GM18526 (cell line): ENCODE results near the gene EMILIN1.

ENCODE experiments used
- POLR2A ChIP-seq: IDR thresholded peaks from 3 replicates; pipeline ENCODE4 v1.6.1; 2011; ENCODE audit not compliant: insufficient read length; ENCODE audit errors: extremely low read depth

Gene EMILIN1

GRCh38 chr2:27070653-27071276 lies 7.7 kb upstream of the EMILIN1 start:
- TF ChIP-seq POLR2A = no peak

- TF ChIP-seq POLR2A = peak; percentile 87
Measured at GRCh38 chr2:27071277-27071989, 7.0 kb upstream of the EMILIN1 start, which contains the start of gene OST4. Gene OST4 (minus strand): TSS chr2:27071654.

GRCh38 chr2:27071990-27072830 lies 6.2 kb upstream of the EMILIN1 start:
- peak; percentile 35 for TF ChIP-seq POLR2A

- TF ChIP-seq POLR2A = no peak
Measured at GRCh38 chr2:27072920-27073319, 5.5 kb upstream of the EMILIN1 start.

GRCh38 chr2:27073782-27074181 lies 4.6 kb upstream of the EMILIN1 start:
- no peak for TF ChIP-seq POLR2A

GRCh38 chr2:27074738-27075565 lies 3.5 kb upstream of the EMILIN1 start:
- TF ChIP-seq POLR2A = no peak

- no peak for TF ChIP-seq POLR2A
Measured at GRCh38 chr2:27076323-27076722, 2.1 kb upstream of the EMILIN1 start.

- no peak for TF ChIP-seq POLR2A
Measured at GRCh38 chr2:27077231-27077630, 1.2 kb upstream of the EMILIN1 start.

- no peak for TF ChIP-seq POLR2A
Measured at GRCh38 chr2:27079233-27080139, 1.1 kb downstream of the EMILIN1 start.

GRCh38 chr2:27080140-27080469 lies 1.7 kb downstream of the EMILIN1 start:
- no peak for TF ChIP-seq POLR2A

GRCh38 chr2:27080603-27080936 lies 2.2 kb downstream of the EMILIN1 start:
- no peak for TF ChIP-seq POLR2A

GRCh38 chr2:27081984-27082772 lies 3.8 kb downstream of the EMILIN1 start:
- TF ChIP-seq POLR2A = no peak

- no peak for TF ChIP-seq POLR2A
Measured at GRCh38 chr2:27082773-27083409, 4.5 kb downstream of the EMILIN1 start.
